GM18951 (cell line): ENCODE data around the gene HES7.

Source experiments
- POLR2A ChIP-seq: IDR thresholded peaks from 4 replicates; pipeline ENCODE4 v1.6.1; 2011; ENCODE audit warnings: mild to moderate bottlenecking; ENCODE audit not compliant: insufficient read length, insufficient read depth; ENCODE audit errors: extremely low read depth
- in situ Hi-C: fragments of 300-500 bp; cut with MboI; formaldehyde crosslinking; loops from one replicate; pipeline ENCODE4 v1.12.0; 2022; ENCODE audit warnings: low sequenced_read_pairs, mixed read lengths, inconsistent platforms; ENCODE audit not compliant: unreplicated experiment

HES7 gene

DNA sequence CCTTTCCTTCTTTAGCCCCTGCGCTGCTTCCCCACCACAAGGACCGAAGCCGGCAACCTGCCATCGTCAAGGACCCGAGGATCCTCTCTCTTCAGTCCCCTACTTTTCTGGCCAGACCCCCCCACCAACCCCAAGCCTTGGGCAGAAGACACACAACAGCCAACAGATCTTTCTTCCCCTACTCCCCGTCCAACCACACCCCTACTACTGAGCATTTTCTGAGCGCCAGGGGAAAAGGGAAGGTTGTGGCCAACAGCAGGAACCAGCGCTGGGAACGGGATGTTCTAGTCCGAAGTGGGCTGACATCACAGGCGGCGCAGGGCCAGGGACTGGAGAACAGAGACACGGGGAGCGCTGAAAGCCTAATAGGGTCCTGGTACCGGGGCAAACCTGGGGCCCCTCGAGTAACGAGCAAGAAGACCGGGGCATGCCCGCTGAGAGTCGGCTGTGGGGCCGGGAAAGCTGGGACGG lies 27.8 kb upstream of the HES7 start:
- no peak for TF ChIP-seq POLR2A
- in situ Hi-C loops = no loop called here

DNA sequence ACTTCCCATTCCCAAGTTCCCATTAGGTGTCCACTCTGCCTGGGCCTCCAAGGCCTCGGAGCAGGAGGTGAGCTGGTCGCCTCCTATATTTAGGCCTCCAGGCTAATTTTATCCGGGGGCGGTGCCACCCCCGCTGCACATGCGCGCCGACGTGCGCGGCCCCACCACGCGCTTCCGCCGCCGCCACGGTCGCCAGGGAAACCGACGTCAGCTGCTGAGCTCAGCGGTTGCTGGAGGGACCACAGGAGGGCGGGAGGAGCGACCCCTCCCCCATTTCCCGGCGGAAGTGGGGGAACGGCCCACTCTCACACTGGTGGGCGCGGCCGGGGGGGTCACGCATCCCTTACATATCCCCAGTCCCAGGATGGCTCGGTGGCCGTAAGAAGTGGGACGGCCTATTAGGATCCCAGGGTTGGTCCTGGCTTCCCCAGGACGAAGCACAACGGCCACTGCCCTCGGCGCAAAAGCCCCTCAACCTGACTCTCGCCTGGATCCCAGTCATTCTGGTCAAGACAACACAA lies 27.3 kb upstream of the HES7 start:
- in situ Hi-C loops = no loop called here
- peak; percentile 33 for TF ChIP-seq POLR2A

DNA sequence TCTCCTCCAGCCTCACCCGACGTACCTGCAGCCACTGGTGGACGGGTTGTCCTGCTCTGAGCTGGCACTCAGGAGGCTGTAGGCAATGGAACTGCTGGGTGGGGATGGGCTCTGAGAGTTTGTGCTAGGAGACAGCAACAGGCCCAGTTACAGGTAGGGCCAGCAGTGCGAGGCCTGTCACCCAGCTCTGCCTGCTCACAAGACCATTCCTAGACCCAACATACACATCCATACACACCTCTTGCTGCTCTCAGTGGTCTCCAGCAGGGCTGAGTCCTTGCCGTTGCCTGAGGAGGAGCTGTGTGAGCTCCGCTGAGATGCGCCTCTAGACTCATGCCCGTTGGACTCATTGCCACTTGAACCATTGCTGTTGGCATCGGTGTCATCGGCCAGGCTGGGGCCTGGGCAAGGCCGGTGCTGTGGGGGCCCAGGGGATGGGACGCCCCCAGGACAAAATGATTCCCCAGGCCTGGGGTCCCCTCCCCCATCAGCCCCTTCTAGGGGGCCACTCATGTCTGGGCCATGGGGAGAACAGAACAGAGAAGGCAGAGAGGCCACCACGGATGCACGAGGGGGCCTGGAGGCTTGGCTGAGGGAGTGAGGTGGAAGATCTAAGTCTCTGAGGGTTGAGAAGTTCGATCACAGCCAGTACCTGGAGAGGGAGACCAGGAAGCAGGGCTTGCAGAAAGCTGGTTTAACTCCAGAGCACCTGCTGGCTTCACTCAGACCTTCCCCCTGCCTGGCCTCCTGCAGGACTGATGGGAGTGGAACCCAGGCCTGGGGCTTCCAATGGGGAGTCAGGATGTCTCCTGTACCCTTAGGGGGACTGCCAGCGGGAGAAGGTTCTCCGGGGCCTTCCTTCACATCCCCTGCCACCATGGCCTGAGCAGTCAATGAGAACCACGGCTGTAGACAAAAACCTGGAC lies 26.6 kb upstream of the HES7 start:
- in situ Hi-C loops = no loop called here
- no peak for TF ChIP-seq POLR2A

DNA sequence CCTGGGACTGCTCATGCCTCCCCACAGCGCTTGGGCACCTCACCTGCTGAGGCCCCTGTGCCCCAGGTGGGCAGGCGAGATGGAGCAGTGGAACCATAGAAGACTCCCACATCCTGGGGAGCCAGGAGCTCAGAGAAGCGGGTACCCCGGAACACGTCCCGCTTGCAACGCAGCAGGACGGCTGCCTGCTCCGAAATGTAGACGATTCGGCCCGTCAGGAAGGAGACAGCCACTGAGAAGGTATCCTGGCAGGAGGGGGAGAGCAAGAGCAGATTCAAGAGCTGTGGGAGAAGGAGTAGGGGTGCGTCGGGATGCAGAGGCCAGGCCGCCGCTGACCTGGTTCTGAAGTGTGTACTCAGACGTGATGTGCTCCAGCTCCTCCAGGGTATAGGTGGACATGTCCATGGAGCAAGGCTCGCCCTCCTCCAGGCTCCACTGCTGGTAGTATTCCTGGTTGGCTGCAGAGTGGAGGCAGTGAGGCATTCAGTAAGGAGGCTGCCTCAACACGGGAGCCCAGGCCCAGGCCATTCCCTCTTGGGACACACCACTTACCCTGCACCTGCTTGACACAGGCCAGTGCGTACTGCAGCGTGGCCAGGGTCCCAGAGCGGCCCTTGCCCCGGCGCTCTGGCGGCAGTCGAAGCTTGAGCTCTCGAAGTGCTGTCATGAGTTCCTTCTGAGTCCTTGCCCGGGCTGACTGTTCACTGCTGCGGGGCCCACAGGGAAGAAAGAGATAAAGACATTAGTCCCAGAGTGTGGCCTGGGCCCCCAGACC lies 25.7 kb upstream of the HES7 start:
- in situ Hi-C loops = no loop called here
- TF ChIP-seq POLR2A = no peak

DNA sequence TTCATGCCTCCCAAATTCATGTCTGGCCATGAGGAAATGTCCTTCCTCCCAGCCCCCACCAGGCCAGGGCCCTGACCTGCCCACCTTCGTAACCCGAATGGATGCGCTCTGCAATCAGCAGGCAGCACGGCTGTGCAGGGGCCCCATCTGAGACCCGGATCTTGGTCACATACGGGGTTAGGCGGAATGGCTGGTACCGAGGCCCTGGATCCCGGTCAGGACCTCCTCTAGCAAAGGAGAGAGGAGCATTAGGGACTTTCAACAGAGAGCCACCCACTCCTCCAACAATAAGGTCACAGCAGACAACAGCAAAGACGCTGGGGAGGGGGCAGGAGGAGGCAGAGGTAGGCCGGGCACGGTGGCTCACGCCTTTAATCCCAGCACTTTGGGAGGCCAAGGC lies 24.7 kb upstream of the HES7 start:
- no peak for TF ChIP-seq POLR2A
- in situ Hi-C loops = no loop called here

DNA sequence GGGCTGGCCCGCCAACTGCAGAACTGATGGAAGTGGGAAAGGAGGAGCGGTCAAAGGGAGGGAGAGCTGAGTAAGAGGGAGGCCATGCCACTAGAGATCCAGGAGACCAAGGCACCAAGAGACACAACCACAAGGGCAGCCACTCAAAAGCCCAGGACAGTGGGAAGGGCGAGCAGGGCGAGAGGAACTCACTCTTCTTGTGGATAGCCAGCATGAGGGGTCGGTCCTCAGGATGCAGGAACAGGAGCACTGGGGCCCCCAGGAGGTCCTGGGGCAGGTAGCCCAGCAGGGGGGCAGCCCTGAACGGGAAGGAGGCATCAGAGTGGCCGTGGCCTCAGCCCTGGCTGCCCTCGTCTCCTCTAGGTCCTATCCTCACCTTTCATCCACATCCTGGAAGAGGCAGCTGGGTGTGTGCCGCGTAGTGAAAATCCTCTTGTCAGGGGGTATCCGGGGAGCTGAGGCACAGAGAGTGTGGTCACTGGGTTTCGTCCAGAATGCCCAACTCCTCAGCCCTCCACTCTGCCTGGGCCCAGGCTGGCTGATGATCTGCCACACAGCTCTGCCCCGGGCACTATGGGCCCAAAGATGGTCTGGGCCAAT lies 24.0 kb upstream of the HES7 start:
- no peak for TF ChIP-seq POLR2A
- in situ Hi-C loops = no loop called here

DNA sequence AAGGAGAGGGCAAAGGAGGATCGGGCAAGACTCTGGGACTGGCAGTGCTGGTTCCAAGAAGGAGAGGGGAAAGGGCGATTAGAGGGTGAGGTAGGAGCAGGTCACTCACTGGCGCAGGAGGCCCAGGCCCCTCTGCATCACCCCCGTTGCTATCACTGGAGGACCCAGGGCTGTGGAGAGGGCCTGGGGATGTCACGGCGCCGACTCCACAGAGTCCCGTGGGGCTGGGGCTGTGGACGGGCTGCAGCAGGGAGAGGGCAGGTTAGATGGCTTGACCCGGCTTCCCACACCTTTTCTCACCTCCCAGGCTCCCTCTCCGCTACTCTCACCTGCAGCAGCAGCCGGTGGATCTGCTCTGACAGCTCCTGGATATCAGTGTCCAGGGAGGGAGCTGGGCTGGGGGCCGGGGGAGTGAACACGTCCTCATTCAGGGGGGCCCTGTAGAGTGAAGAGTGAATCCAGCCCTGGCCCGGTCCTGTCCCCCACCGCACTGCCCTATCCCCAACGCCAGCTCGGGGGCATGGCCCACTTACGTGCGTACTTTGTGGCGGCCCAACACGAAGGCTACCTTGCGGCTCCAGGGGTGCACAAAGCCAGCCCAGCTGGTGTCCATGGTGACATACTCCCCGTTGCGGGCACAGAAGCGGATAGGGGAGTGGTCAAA lies 23.4 kb upstream of the HES7 start:
- in situ Hi-C loops = no loop called here
- TF ChIP-seq POLR2A = no peak

DNA sequence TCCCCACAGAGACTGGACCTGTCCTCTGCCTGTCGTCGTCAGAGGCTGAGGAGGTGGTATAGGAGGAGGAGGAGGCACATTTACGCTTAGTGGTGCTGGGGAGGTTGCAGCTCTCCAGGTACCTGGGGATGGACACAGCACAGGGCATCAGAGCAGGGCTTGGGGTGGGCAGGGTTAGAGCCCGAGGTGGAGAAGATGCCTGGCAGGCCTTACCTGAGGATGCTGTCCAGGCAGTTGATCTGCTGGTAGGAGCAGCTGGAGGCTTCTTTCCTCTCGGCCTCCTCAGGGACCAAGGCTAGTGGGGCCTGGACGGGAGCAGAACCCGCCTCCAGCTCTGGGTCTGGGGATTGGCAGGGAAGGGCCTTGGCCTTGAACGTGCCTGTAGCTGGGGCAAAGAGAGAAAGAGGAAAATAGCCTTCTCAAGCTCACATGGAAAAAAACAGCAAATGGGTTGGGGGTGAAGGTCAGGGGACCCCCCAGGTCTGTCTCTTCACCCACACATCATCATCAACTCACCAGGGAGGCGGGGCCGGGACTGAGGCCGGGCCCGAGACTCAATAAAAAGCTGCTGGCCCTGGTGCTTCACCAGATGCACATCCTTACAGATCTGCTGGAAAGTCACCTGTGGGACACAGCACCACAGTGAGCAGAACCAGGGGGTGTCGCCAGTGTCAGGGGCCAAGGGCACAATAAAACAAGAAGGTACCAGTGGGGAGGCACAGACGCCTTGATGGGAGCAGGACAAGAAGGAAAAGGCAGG lies 22.7 kb upstream of the HES7 start:
- no peak for TF ChIP-seq POLR2A
- in situ Hi-C loops = no loop called here

DNA sequence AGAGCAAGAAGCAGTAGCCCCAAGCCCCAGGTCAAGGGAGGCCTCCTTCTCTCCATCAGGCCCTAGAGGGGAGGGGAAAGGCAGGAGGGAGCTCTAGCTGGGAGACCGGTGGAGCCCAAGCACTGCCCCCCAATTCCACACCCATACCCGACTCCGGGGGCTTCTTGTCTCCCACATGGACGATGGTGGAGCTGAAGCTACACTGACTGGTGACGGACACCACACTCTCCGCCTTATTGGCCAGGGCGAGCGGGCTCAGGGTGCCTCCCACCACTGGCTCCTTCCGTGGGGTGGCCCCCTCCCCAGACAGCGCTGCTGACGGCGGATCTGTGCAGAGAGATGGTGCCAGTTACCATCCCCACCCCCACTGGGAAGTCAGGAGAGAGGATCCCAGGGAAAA lies 21.9 kb upstream of the HES7 start:
- in situ Hi-C loops = no loop called here
- TF ChIP-seq POLR2A = no peak

DNA sequence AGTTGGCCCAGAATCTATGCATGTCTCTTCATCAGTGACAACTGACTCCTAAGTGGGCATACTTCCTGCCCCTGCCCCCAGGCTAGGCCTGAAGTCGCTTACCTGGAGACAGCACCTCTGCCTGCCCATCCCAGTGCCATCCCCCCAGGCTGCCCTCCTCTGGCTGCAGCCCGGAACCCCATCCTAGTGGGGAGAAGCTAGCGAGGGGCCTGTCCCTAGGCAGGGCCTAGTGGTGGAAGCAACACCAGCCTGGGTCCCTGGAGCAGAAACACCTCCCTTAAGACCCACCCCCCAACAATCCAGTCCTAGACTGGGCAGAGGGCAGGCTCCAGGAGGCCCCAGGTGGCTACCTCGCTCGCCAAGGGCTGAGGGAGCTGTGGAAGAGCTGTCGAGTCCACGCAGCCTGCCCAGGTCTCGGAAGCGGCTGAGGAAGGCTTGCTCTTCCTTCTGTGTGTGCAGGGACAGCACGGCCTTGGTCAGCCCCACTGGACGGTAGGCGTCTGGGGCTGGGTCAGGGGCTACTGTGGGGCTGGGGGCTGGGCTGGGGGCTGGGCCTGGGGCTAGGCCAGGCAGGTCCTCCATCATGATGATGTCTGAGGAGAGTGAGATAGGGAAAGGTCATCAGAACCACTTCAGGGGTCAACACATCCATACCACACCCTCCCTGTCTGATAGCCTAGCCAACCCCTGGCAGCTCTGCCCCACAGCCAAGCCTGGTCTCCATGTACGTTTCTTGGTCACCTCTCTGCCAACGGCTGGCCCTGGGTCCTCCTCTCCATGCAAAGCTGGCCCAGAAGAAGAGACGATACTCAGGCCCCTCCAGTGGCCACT lies 20.7 kb upstream of the HES7 start:
- TF ChIP-seq POLR2A = no peak
- in situ Hi-C loops = no loop called here
